ENCODE data around the gene IL18BP.

Gene IL18BP

GRCh38 chr11:72000202-72000867, 1.6 kb downstream of the IL18BP start:
- no peaks in the 10 kb centered on the region for H3K9me3 ChIP-seq (ENCODE audit: control insufficient read depth, insufficient read depth, low read length)
- 0 out of 2 replicates have a peak, but pooled peaks cover 4% of the 10 kb centered on the region for H3F3A ChIP-seq (ENCODE audit: control insufficient read depth, insufficient read depth)
- H3K4me3 ChIP-seq (ENCODE audit: low read length), result no peak overlapping the region
- H3K27me3 ChIP-seq (ENCODE audit: control insufficient read depth, low read length), result no peaks in the 10 kb centered on the region
- TF ChIP-seq EZH2phosphoT487 (IDR thresholded peaks at IDR 0.05; ENCODE audit: borderline replicate concordance, low read length) (no peak), CTCF (IDR thresholded peaks at IDR 0.05; ENCODE audit: low read depth, low read length, poor library complexity, severe bottlenecking) (no peak)
- H3K4me1 ChIP-seq (ENCODE audit: control insufficient read depth, low read length), result peaks cover 25% of the 10 kb centered on the region
- no peaks in the 10 kb centered on the region for H4K20me1 ChIP-seq (ENCODE audit: control insufficient read depth, insufficient read depth, low read depth, low read length)
- no peaks in the 10 kb centered on the region for H3K79me2 ChIP-seq (ENCODE audit: control insufficient read depth, low read length)
- no peaks in the 10 kb centered on the region for H3K9me2 ChIP-seq (replicated peaks; ENCODE audit: control insufficient read depth, low read length)
- H3K27ac ChIP-seq (ENCODE audit: low read depth, low read length), result no peak overlapping the region
- H3K36me3 ChIP-seq (ENCODE audit: control insufficient read depth, low read length), result peaks cover 39% of the 10 kb centered on the region
- no peak overlapping the region for H3K4me2 ChIP-seq (ENCODE audit: low read length)

- no peak overlapping the region for H3K4me2 ChIP-seq (ENCODE audit: low read length)
- no peaks in the 10 kb centered on the region for H3K27me3 ChIP-seq (ENCODE audit: control insufficient read depth, low read length)
- H4K20me1 ChIP-seq (ENCODE audit: control insufficient read depth, insufficient read depth, low read depth, low read length), result no peaks in the 10 kb centered on the region
- H3K9me3 ChIP-seq (ENCODE audit: control insufficient read depth, insufficient read depth, low read length), result no peaks in the 10 kb centered on the region
- H3K4me3 ChIP-seq (ENCODE audit: low read length), result no peak overlapping the region
- peaks cover 19% of the 10 kb centered on the region for H3K4me1 ChIP-seq (ENCODE audit: control insufficient read depth, low read length)
- peaks cover 49% of the 10 kb centered on the region for H3K36me3 ChIP-seq (ENCODE audit: control insufficient read depth, low read length)
- TF ChIP-seq EZH2phosphoT487 (IDR thresholded peaks at IDR 0.05; ENCODE audit: borderline replicate concordance, low read length) (no peak), CTCF (IDR thresholded peaks at IDR 0.05; ENCODE audit: low read depth, low read length, poor library complexity, severe bottlenecking) (no peak)
- 0 out of 2 replicates have a peak, but pooled peaks cover 4% of the 10 kb centered on the region for H3F3A ChIP-seq (ENCODE audit: control insufficient read depth, insufficient read depth)
- no peaks in the 10 kb centered on the region for H3K79me2 ChIP-seq (ENCODE audit: control insufficient read depth, low read length)
- no peak overlapping the region for H3K27ac ChIP-seq (ENCODE audit: low read depth, low read length)
- H3K9me2 ChIP-seq (replicated peaks; ENCODE audit: control insufficient read depth, low read length), result no peaks in the 10 kb centered on the region
Observed at GRCh38 chr11:72001285-72001684, 2.6 kb downstream of the IL18BP start.

- Histone ChIP-seq H3K4me3 (ENCODE audit: low read length) (no peak overlapping the region), H3K4me2 (ENCODE audit: low read length) (no peak overlapping the region), H3K79me2 (ENCODE audit: control insufficient read depth, low read length) (no peaks in the 10 kb centered on the region), H3K9me3 (ENCODE audit: control insufficient read depth, insufficient read depth, low read length) (no peaks in the 10 kb centered on the region), H3K36me3 (ENCODE audit: control insufficient read depth, low read length) (peaks cover 56% of the 10 kb centered on the region), H4K20me1 (ENCODE audit: control insufficient read depth, insufficient read depth, low read depth, low read length) (no peaks in the 10 kb centered on the region; the same call in 1 of the 2 replicates), H3K9me2 (replicated peaks; ENCODE audit: control insufficient read depth, low read length) (no peaks in the 10 kb centered on the region), H3K27ac (ENCODE audit: low read depth, low read length) (no peak overlapping the region), H3F3A (ENCODE audit: control insufficient read depth, insufficient read depth) (0 out of 2 replicates have a peak, but pooled peaks cover 4% of the 10 kb centered on the region), H3K4me1 (ENCODE audit: control insufficient read depth, low read length) (peaks cover 19% of the 10 kb centered on the region), H3K27me3 (ENCODE audit: control insufficient read depth, low read length) (no peaks in the 10 kb centered on the region)
- TF ChIP-seq CTCF (IDR thresholded peaks at IDR 0.05; ENCODE audit: low read depth, low read length, poor library complexity, severe bottlenecking), result no peak
- TF ChIP-seq EZH2phosphoT487 (IDR thresholded peaks at IDR 0.05; ENCODE audit: borderline replicate concordance, low read length), result no peak
Observed at GRCh38 chr11:72001834-72002591, 3.3 kb downstream of the IL18BP start.

All from DOHH2 (cell line).